GM23338 (cell line): ENCODE measurements around the gene SFTA2. TPM values are rescaled to one million over a fixed set of nuclear protein-coding genes. Genes with fewer than 3 reads are reported as not detected.

Experiments used
- ATAC-seq: fragments of 200-7000 bp; cut with Tn5 transposase; 3 replicates; pipeline ENCODE4 v1.9.1; 2020
- DNase-seq: peaks from one replicate; pipeline ENCODE4 v3.0.0-alpha.2; 2015; ENCODE audit warnings: low spot score
- H2AFZ ChIP-seq: fragments of 200-600 bp; sonication (generic); 2 replicates; pipeline ENCODE4 v1.8.0; 2016; ENCODE audit warnings: antibody characterized with exemption, mild to moderate bottlenecking, moderate library complexity
- H3F3A ChIP-seq: fragments of 200-600 bp; sonication (generic); replicated peaks from 2 replicates; pipeline ENCODE4 v1.8.0; 2017; ENCODE audit warnings: antibody characterized with exemption, mixed run types, low read depth
- H3K27ac ChIP-seq: fragments of 200-600 bp; sonication (generic); 2 replicates; pipeline ENCODE4 v1.6.1; 2016; ENCODE audit warnings: low read depth
- H3K27me3 ChIP-seq: fragments of 200-600 bp; sonication (generic); 2 replicates; pipeline ENCODE4 v1.8.0; 2016; ENCODE audit warnings: mild to moderate bottlenecking, mixed run types, moderate library complexity; ENCODE audit not compliant: insufficient read depth
- H3K36me3 ChIP-seq: fragments of 200-600 bp; sonication (generic); 2 replicates; pipeline ENCODE4 v1.8.0; 2016; ENCODE audit warnings: mild to moderate bottlenecking; ENCODE audit not compliant: insufficient read depth
- H3K4me1 ChIP-seq: fragments of 200-600 bp; sonication (generic); 2 replicates; pipeline ENCODE4 v1.8.0; 2016; ENCODE audit warnings: mild to moderate bottlenecking, moderate library complexity; ENCODE audit not compliant: insufficient read depth
- H3K4me2 ChIP-seq: fragments of 200-600 bp; sonication (generic); 2 replicates; pipeline ENCODE4 v1.7.1; 2017; ENCODE audit warnings: mixed run types
- H3K4me3 ChIP-seq: fragments of 200-600 bp; sonication (generic); 2 replicates; pipeline ENCODE4 v1.6.1; 2016; ENCODE audit warnings: mixed run types
- H3K79me2 ChIP-seq: fragments of 200-600 bp; sonication (generic); replicated peaks from 2 replicates; pipeline ENCODE4 v1.8.0; 2017; ENCODE audit warnings: mild to moderate bottlenecking; ENCODE audit not compliant: insufficient read depth
- H3K9me2 ChIP-seq: fragments of 200-600 bp; sonication (generic); 2 replicates; pipeline ENCODE4 v1.8.0; 2017; ENCODE audit not compliant: insufficient read depth
- H4K20me1 ChIP-seq: fragments of 200-600 bp; sonication (generic); replicated peaks from 2 replicates; pipeline ENCODE4 v1.8.0; 2017; ENCODE audit warnings: mild to moderate bottlenecking; ENCODE audit not compliant: insufficient read depth
- H3K27ac Mint-ChIP-seq: 2 replicates; pipeline ENCODE4 v1.8.0; 2020; ENCODE audit warnings: inconsistent platforms, mild to moderate bottlenecking, moderate library complexity, mixed read lengths
- H3K27me3 Mint-ChIP-seq: 3 replicates; pipeline ENCODE4 v1.8.0; 2022; ENCODE audit warnings: low read depth, mild to moderate bottlenecking, moderate library complexity, mixed read lengths, inconsistent platforms; ENCODE audit not compliant: insufficient read depth, poor library complexity
- H3K36me3 Mint-ChIP-seq: 3 replicates; pipeline ENCODE4 v1.8.0; 2021; ENCODE audit warnings: low read depth, mild to moderate bottlenecking, inconsistent platforms, moderate library complexity, mixed read lengths
- H3K4me1 Mint-ChIP-seq: 3 replicates; pipeline ENCODE4 v1.8.0; 2020; ENCODE audit warnings: mild to moderate bottlenecking, inconsistent platforms, mixed read lengths
- H3K4me3 Mint-ChIP-seq: 3 replicates; pipeline ENCODE4 v1.8.0; 2021; ENCODE audit warnings: moderate library complexity, mild to moderate bottlenecking, inconsistent platforms, mixed read lengths
- H3K9me3 Mint-ChIP-seq: 3 replicates; pipeline ENCODE4 v1.8.0; 2020; ENCODE audit warnings: moderate library complexity, mild to moderate bottlenecking, inconsistent platforms, mixed read lengths
- CREB1 ChIP-seq: fragments of 250-450 bp; sonication (Bioruptor Pico); IDR thresholded peaks from 2 replicates; pipeline ENCODE4 v1.5.0; 2020; ENCODE audit warnings: low read depth, mild to moderate bottlenecking, moderate library complexity
- EZH2 ChIP-seq: fragments of 200-600 bp; sonication (generic); IDR thresholded peaks from one replicate; pipeline ENCODE4 v1.8.0; 2017; ENCODE audit warnings: antibody characterized with exemption, mild to moderate bottlenecking, low read depth; ENCODE audit not compliant: unreplicated experiment
- NANOG ChIP-seq: IDR thresholded peaks from 2 replicates; pipeline ENCODE4 v1.6.1; 2016; ENCODE audit warnings: antibody characterized with exemption, borderline replicate concordance
- ZNF114 ChIP-seq: fragments of 250-450 bp; sonication (Bioruptor Pico); IDR thresholded peaks from 2 replicates; pipeline ENCODE4 v1.5.0; 2020; ENCODE audit warnings: mild to moderate bottlenecking, moderate library complexity
- polyA plus RNA-seq: library from polyadenylated mRNA; unstranded; fragments of >200 nt; fragmentation: Nextera tagmentation; extraction: Ambion mirVana; gene quantifications from 2 replicates; pipeline ENCODE4 v1.2.1, GENCODE V29; 2016
- total RNA-seq: library from RNA; depleted of rRNA; stranded (reverse); fragments of >200 nt; shearing (Covaris generic); gene quantifications from 2 replicates; pipeline ENCODE4 v1.2.3, GENCODE V29; 2014
- TF ChIP-seq, protein P1 (sequence below): IDR thresholded peaks from one replicate; pipeline ENCODE4 v1.6.1; 2018; ENCODE audit warnings: antibody characterized with exemption; ENCODE audit not compliant: unreplicated experiment
- TF ChIP-seq, protein P2 (sequence below): IDR thresholded peaks from 2 replicates; pipeline ENCODE4 v1.6.1; 2016; ENCODE audit warnings: antibody characterized with exemption
- TF ChIP-seq, protein P3 (sequence below): fragments of 250-450 bp; sonication (Bioruptor Pico); IDR thresholded peaks from 2 replicates; pipeline ENCODE4 v1.5.0; 2020; ENCODE audit warnings: mild to moderate bottlenecking, moderate library complexity

SFTA2 gene
- total and polyA plus RNA-seq, 2 experiments from 2014 or later: not detected

DNA sequence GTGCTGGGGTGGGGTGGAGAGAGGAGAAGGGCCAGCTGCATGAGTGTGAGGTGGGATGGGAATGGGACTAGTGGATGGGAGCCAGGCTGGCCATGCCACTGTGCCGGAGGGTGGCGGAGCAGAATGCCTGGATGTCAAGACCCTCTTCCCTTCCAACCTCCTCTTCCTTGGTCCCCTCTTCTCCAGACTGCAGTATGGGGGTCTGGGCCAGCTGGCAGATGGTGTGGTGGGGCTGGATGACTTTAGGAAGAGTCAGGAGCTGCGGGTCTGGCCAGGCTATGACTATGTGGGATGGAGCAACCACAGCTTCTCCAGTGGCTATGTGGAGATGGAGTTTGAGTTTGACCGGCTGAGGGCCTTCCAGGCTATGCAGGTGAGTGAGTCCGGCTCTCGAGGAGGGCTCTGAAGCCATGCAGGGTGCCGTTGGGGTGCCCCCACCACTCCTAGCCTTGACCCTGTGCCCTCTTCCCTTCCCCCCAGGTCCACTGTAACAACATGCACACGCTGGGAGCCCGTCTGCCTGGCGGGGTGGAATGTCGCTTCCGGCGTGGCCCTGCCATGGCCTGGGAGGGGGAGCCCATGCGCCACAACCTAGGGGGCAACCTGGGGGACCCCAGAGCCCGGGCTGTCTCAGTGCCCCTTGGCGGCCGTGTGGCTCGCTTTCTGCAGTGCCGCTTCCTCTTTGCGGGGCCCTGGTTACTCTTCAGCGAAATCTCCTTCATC lies 40.0 kb downstream of the SFTA2 start:
- Histone ChIP-seq H4K20me1 (peaks cover 9% of the 10 kb centered on the region), H3K9me2 (no peaks in the 10 kb centered on the region), H3K4me3 (no peak overlapping the region), H3F3A (0 out of 2 replicates have a peak, but pooled peaks cover 3% of the 10 kb centered on the region), H3K4me2 (no peak overlapping the region), H3K36me3 (peaks cover 9% of the 10 kb centered on the region), H3K79me2 (peaks cover 30% of the 10 kb centered on the region), H2AFZ (no peak overlapping the region), H3K4me1 (peaks cover 7% of the 10 kb centered on the region), H3K27ac (no peak overlapping the region), H3K27me3 (no peaks in the 10 kb centered on the region)
- peaks cover 3% of the 10 kb centered on the region for H3K27me3 Mint-ChIP-seq
- peaks cover 68% of the 10 kb centered on the region for H3K36me3 Mint-ChIP-seq
- no peaks in the 10 kb centered on the region for H3K9me3 Mint-ChIP-seq
- no peak for TF ChIP-seq EZH2
- TF ChIP-seq, protein P1, sequence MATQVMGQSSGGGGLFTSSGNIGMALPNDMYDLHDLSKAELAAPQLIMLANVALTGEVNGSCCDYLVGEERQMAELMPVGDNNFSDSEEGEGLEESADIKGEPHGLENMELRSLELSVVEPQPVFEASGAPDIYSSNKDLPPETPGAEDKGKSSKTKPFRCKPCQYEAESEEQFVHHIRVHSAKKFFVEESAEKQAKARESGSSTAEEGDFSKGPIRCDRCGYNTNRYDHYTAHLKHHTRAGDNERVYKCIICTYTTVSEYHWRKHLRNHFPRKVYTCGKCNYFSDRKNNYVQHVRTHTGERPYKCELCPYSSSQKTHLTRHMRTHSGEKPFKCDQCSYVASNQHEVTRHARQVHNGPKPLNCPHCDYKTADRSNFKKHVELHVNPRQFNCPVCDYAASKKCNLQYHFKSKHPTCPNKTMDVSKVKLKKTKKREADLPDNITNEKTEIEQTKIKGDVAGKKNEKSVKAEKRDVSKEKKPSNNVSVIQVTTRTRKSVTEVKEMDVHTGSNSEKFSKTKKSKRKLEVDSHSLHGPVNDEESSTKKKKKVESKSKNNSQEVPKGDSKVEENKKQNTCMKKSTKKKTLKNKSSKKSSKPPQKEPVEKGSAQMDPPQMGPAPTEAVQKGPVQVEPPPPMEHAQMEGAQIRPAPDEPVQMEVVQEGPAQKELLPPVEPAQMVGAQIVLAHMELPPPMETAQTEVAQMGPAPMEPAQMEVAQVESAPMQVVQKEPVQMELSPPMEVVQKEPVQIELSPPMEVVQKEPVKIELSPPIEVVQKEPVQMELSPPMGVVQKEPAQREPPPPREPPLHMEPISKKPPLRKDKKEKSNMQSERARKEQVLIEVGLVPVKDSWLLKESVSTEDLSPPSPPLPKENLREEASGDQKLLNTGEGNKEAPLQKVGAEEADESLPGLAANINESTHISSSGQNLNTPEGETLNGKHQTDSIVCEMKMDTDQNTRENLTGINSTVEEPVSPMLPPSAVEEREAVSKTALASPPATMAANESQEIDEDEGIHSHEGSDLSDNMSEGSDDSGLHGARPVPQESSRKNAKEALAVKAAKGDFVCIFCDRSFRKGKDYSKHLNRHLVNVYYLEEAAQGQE: no peak
- TF ChIP-seq, protein P2, sequence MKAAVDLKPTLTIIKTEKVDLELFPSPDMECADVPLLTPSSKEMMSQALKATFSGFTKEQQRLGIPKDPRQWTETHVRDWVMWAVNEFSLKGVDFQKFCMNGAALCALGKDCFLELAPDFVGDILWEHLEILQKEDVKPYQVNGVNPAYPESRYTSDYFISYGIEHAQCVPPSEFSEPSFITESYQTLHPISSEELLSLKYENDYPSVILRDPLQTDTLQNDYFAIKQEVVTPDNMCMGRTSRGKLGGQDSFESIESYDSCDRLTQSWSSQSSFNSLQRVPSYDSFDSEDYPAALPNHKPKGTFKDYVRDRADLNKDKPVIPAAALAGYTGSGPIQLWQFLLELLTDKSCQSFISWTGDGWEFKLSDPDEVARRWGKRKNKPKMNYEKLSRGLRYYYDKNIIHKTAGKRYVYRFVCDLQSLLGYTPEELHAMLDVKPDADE: no peak
- no peak for TF ChIP-seq CREB1 (CRISPR knock-in tag)
- TF ChIP-seq ZNF114 (CRISPR knock-in tag): no peak
- TF ChIP-seq, protein P3, sequence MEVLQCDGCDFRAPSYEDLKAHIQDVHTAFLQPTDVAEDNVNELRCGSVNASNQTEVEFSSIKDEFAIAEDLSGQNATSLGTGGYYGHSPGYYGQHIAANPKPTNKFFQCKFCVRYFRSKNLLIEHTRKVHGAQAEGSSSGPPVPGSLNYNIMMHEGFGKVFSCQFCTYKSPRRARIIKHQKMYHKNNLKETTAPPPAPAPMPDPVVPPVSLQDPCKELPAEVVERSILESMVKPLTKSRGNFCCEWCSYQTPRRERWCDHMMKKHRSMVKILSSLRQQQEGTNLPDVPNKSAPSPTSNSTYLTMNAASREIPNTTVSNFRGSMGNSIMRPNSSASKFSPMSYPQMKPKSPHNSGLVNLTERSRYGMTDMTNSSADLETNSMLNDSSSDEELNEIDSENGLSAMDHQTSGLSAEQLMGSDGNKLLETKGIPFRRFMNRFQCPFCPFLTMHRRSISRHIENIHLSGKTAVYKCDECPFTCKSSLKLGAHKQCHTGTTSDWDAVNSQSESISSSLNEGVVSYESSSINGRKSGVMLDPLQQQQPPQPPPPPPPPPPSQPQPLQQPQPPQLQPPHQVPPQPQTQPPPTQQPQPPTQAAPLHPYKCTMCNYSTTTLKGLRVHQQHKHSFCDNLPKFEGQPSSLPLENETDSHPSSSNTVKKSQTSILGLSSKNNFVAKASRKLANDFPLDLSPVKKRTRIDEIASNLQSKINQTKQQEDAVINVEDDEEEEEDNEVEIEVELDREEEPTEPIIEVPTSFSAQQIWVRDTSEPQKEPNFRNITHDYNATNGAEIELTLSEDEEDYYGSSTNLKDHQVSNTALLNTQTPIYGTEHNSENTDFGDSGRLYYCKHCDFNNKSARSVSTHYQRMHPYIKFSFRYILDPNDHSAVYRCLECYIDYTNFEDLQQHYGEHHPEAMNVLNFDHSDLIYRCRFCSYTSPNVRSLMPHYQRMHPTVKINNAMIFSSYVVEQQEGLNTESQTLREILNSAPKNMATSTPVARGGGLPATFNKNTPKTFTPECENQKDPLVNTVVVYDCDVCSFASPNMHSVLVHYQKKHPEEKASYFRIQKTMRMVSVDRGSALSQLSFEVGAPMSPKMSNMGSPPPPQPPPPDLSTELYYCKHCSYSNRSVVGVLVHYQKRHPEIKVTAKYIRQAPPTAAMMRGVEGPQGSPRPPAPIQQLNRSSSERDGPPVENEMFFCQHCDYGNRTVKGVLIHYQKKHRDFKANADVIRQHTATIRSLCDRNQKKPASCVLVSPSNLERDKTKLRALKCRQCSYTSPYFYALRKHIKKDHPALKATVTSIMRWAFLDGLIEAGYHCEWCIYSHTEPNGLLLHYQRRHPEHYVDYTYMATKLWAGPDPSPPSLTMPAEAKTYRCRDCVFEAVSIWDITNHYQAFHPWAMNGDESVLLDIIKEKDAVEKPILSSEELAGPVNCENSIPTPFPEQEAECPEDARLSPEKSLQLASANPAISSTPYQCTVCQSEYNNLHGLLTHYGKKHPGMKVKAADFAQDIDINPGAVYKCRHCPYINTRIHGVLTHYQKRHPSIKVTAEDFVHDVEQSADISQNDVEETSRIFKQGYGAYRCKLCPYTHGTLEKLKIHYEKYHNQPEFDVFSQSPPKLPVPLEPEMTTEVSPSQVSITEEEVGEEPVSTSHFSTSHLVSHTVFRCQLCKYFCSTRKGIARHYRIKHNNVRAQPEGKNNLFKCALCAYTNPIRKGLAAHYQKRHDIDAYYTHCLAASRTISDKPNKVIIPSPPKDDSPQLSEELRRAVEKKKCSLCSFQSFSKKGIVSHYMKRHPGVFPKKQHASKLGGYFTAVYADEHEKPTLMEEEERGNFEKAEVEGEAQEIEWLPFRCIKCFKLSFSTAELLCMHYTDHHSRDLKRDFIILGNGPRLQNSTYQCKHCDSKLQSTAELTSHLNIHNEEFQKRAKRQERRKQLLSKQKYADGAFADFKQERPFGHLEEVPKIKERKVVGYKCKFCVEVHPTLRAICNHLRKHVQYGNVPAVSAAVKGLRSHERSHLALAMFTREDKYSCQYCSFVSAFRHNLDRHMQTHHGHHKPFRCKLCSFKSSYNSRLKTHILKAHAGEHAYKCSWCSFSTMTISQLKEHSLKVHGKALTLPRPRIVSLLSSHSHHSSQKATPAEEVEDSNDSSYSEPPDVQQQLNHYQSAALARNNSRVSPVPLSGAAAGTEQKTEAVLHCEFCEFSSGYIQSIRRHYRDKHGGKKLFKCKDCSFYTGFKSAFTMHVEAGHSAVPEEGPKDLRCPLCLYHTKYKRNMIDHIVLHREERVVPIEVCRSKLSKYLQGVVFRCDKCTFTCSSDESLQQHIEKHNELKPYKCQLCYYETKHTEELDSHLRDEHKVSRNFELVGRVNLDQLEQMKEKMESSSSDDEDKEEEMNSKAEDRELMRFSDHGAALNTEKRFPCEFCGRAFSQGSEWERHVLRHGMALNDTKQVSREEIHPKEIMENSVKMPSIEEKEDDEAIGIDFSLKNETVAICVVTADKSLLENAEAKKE: no peak
- no peak for TF ChIP-seq NANOG
- no peak overlapping the region for H3K27ac Mint-ChIP-seq
- ATAC-seq (no peak), DNase-seq (no peak)
- H3K4me1 Mint-ChIP-seq: peaks cover 31% of the 10 kb centered on the region
- no peak overlapping the region; the same call in 2 of the 3 replicates for H3K4me3 Mint-ChIP-seq
